Progenitor cell of endocrine pancreas (in vitro differentiated cells): ENCODE measurements around the gene SP5. TPM values are rescaled to one million over a fixed set of nuclear protein-coding genes. Genes with fewer than 3 reads are reported as not detected.
"Not testable (repeated sequence)": the region's sequence is repeated elsewhere in the genome, so short reads cannot be mapped to it uniquely, and the experiment has no call there.

ENCODE experiments used
- DNase-seq: peaks from one replicate; pipeline ENCODE4 v3.0.0; 2021; ENCODE audit warnings: low spot score; ENCODE audit not compliant: unreplicated experiment
- H3K27ac Mint-ChIP-seq: 2 replicates; pipeline ENCODE4 v1.8.0; 2021; ENCODE audit warnings: mild to moderate bottlenecking, moderate library complexity, mixed read lengths
- H3K27me3 Mint-ChIP-seq: 2 replicates; pipeline ENCODE4 v1.8.0; 2021; ENCODE audit warnings: mixed read lengths
- H3K36me3 Mint-ChIP-seq: 2 replicates; pipeline ENCODE4 v1.8.0; 2022; ENCODE audit warnings: mixed read lengths; ENCODE audit not compliant: insufficient read depth
- H3K4me1 Mint-ChIP-seq: 2 replicates; pipeline ENCODE4 v1.8.0; 2021; ENCODE audit warnings: low read depth, mixed read lengths
- H3K4me3 Mint-ChIP-seq: 2 replicates; pipeline ENCODE4 v1.8.0; 2021; ENCODE audit warnings: low read depth, mild to moderate bottlenecking, moderate library complexity, mixed read lengths
- H3K9me3 Mint-ChIP-seq: 2 replicates; pipeline ENCODE4 v1.8.0; 2021; ENCODE audit warnings: low read depth, mixed read lengths
- total RNA-seq: library from RNA; stranded (reverse); gene quantifications from 2 replicates; pipeline ENCODE4 v1.2.1, GENCODE V29; 2021
- TF ChIP-seq, protein P1 (sequence below): fragments of 200-600 bp; sonication (generic); IDR thresholded peaks from one replicate; pipeline ENCODE4 v1.5.0; 2021; ENCODE audit warnings: antibody characterized with exemption, mild to moderate bottlenecking; ENCODE audit not compliant: unreplicated experiment

The SP5 gene
- total RNA-seq, 1 donor from 2014 or later = 0.60 TPM

DNA sequence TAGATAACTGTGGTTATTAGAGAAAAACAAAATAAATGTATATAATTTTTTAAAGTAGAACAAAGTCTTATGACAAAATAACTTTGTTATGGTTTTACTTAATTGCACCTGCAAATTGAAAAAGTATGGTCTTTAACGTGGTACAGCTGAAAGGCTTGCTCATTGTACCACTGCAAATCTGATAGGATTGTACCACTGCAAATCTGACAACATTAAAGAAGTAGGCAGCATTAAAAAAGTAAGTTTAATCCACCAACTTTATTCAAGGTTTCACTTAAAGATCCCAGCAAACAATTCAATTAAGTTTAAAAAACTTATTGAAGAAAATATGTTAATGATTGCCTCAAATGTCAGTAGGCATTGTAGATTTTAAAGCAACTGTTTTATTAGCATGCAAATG is 4.7 kb downstream of the SP5 start:
- peaks cover 38% of the 10 kb centered on the region for H3K27me3 Mint-ChIP-seq

GRCh38 chr2:170721678-170722077 is 6.5 kb downstream of the SP5 start:
- TF ChIP-seq, protein P1, sequence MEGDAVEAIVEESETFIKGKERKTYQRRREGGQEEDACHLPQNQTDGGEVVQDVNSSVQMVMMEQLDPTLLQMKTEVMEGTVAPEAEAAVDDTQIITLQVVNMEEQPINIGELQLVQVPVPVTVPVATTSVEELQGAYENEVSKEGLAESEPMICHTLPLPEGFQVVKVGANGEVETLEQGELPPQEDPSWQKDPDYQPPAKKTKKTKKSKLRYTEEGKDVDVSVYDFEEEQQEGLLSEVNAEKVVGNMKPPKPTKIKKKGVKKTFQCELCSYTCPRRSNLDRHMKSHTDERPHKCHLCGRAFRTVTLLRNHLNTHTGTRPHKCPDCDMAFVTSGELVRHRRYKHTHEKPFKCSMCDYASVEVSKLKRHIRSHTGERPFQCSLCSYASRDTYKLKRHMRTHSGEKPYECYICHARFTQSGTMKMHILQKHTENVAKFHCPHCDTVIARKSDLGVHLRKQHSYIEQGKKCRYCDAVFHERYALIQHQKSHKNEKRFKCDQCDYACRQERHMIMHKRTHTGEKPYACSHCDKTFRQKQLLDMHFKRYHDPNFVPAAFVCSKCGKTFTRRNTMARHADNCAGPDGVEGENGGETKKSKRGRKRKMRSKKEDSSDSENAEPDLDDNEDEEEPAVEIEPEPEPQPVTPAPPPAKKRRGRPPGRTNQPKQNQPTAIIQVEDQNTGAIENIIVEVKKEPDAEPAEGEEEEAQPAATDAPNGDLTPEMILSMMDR = no peak
- no peak for DNase-seq
- Mint-ChIP-seq H3K36me3 (no peaks in the 10 kb centered on the region), H3K27ac (no peak overlapping the region), H3K27me3 (peaks cover 28% of the 10 kb centered on the region), H3K4me1 (peaks cover 2% of the 10 kb centered on the region), H3K9me3 (no peaks in the 10 kb centered on the region), H3K4me3 (no peak overlapping the region)

More for the DNA sequence above, 4.7 kb downstream of the SP5 start:
- TF ChIP-seq, protein P1 = no peak
- H3K9me3 Mint-ChIP-seq = no peaks in the 10 kb centered on the region
- H3K36me3 Mint-ChIP-seq = no peaks in the 10 kb centered on the region
- H3K27ac Mint-ChIP-seq = no peak overlapping the region
- DNase-seq = no peak
- peaks cover 7% of the 10 kb centered on the region for H3K4me1 Mint-ChIP-seq
- no peak overlapping the region for H3K4me3 Mint-ChIP-seq

- H3K4me3 Mint-ChIP-seq = no peak overlapping the region
Measured at GRCh38 chr2:170722301-170722700, 7.2 kb downstream of the SP5 start.

DNA sequence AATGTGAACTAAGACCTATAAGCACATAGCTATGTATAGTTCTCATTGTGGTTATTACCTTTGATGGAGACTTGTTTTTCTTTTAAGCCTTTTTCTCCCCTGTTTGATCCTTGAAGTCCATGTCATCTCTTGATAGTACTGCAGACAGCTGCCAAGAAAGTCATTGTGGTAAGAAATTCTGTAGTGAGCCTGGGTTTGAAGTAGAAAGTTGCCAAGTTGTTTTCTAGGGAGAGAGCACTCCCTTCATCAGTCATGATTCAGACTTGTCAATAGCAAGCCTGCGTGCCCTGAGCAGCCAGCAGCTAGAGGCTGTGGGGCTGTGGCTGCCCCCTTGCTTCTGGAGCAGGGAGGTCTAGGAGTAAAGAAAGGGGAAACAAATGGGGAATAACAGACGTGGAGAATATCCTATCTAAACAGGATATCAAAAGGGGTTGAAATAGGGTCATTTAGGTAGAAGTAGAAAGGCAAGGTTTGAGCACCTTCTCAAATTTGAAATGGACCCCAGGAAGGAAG is 8.4 kb downstream of the SP5 start:
- no peak overlapping the region for H3K4me3 Mint-ChIP-seq
- no peaks in the 10 kb centered on the region for H3K36me3 Mint-ChIP-seq
- H3K4me1 Mint-ChIP-seq = no peaks in the 10 kb centered on the region
- no peak for DNase-seq
- TF ChIP-seq, protein P1 = no peak
- H3K27ac Mint-ChIP-seq = no peak overlapping the region
- peaks cover 11% of the 10 kb centered on the region for H3K27me3 Mint-ChIP-seq
- peaks cover 1% of the 10 kb centered on the region for H3K9me3 Mint-ChIP-seq

More at GRCh38 chr2:170722301-170722700, 7.2 kb downstream of the SP5 start:
- Mint-ChIP-seq H3K9me3 (no peaks in the 10 kb centered on the region), H3K36me3 (no peaks in the 10 kb centered on the region), H3K27me3 (peaks cover 23% of the 10 kb centered on the region), H3K4me1 (no peaks in the 10 kb centered on the region), H3K27ac (no peak overlapping the region)
- no peak for DNase-seq
- TF ChIP-seq, protein P1 = no peak

- DNase-seq = no peak
- Mint-ChIP-seq H3K4me1 (no peaks in the 10 kb centered on the region), H3K9me3 (peaks cover 10% of the 10 kb centered on the region), H3K4me3 (no peak overlapping the region), H3K27ac (no peak overlapping the region), H3K36me3 (no peaks in the 10 kb centered on the region), H3K27me3 (no peaks in the 10 kb centered on the region)
- TF ChIP-seq, protein P1 = no peak
Measured at GRCh38 chr2:170733798-170734600, 18.9 kb downstream of the SP5 start.

GRCh38 chr2:170734601-170735000 is 19.5 kb downstream of the SP5 start:
- DNase-seq, H3K27ac Mint-ChIP-seq, H3K9me3 Mint-ChIP-seq, H3K4me1 Mint-ChIP-seq, H3K4me3 Mint-ChIP-seq, H3K36me3 Mint-ChIP-seq, H3K27me3 Mint-ChIP-seq: not testable (repeated sequence)
